ENCODE measurements around the gene MIOX.
A peak's percentile ranks its signal among the peaks of the same experiment; 100 is the strongest.
"Not testable (repeated sequence)": the region's sequence is repeated elsewhere in the genome, so short reads cannot be mapped to it uniquely, and the experiment has no call there.

Gene MIOX

GRCh38 chr22:50513175-50513574, 26.5 kb downstream of the MIOX start:
- no peak for DNase-seq (ENCODE audit: extremely low read depth in 1 of 2, low read depth in 1 of 2)

GRCh38 chr22:50516068-50516467, 29.4 kb downstream of the MIOX start:
- no peak for DNase-seq (ENCODE audit: extremely low read depth in 1 of 2, low read depth in 1 of 2)

- DNase-seq (ENCODE audit: extremely low read depth in 1 of 2, low read depth in 1 of 2): no peak
Observed at GRCh38 chr22:50516891-50517290, 30.2 kb downstream of the MIOX start.

GRCh38 chr22:50517495-50518260, 31.0 kb downstream of the MIOX start:
- DNase-seq (ENCODE audit: extremely low read depth in 1 of 2, low read depth in 1 of 2): no peak

GRCh38 chr22:50518606-50519005, 31.9 kb downstream of the MIOX start:
- no peak for DNase-seq (ENCODE audit: extremely low read depth in 1 of 2, low read depth in 1 of 2)

GRCh38 chr22:50519151-50519550, 32.5 kb downstream of the MIOX start:
- DNase-seq (ENCODE audit: extremely low read depth in 1 of 2, low read depth in 1 of 2): no peak

- DNase-seq (ENCODE audit: extremely low read depth in 1 of 2, low read depth in 1 of 2): not testable (repeated sequence)
Observed at GRCh38 chr22:50520184-50520583, 33.5 kb downstream of the MIOX start.

GRCh38 chr22:50520826-50521453, 34.3 kb downstream of the MIOX start:
- no peak for DNase-seq (ENCODE audit: extremely low read depth in 1 of 2, low read depth in 1 of 2)

- DNase-seq (ENCODE audit: extremely low read depth in 1 of 2, low read depth in 1 of 2): no peak
Observed at GRCh38 chr22:50521710-50522109, 35.1 kb downstream of the MIOX start.

- no peak for DNase-seq (ENCODE audit: extremely low read depth in 1 of 2, low read depth in 1 of 2)
Observed at GRCh38 chr22:50522208-50522805, 35.6 kb downstream of the MIOX start.

GRCh38 chr22:50522806-50523438, 36.3 kb downstream of the MIOX start:
- no peak for DNase-seq (ENCODE audit: extremely low read depth in 1 of 2, low read depth in 1 of 2)

- DNase-seq (ENCODE audit: extremely low read depth in 1 of 2, low read depth in 1 of 2): no peak
Observed at GRCh38 chr22:50523458-50523805, 36.8 kb downstream of the MIOX start.

- DNase-seq (ENCODE audit: extremely low read depth in 1 of 2, low read depth in 1 of 2): no peak
Observed at GRCh38 chr22:50523806-50524675, 37.4 kb downstream of the MIOX start.

GRCh38 chr22:50524676-50525103, 38.0 kb downstream of the MIOX start:
- no peak for DNase-seq (ENCODE audit: extremely low read depth in 1 of 2, low read depth in 1 of 2)

GRCh38 chr22:50525104-50525857, 38.6 kb downstream of the MIOX start, which contains the start of gene SCO2:
SCO2 (minus strand) TSS chr22:50525598; CDS start chr22:50524411, 1,187 bp downstream.
- DNase-seq (ENCODE audit: extremely low read depth in 1 of 2, low read depth in 1 of 2): peak; percentile 93 to 95

GRCh38 chr22:50525858-50526107, 39.1 kb downstream of the MIOX start:
- no peak for DNase-seq (ENCODE audit: extremely low read depth in 1 of 2, low read depth in 1 of 2)

GRCh38 chr22:50526108-50526833, 39.6 kb downstream of the MIOX start:
- DNase-seq (ENCODE audit: extremely low read depth in 1 of 2, low read depth in 1 of 2): peak; percentile 57 to 71

GRCh38 chr22:50526834-50527801, 40.5 kb downstream of the MIOX start:
- DNase-seq (ENCODE audit: extremely low read depth in 1 of 2, low read depth in 1 of 2): no peak

Measured in activated CD8-positive, alpha-beta memory T cell treated with anti-CD3 and anti-CD28 coated beads for 1 hour (primary cell).